Loucy (cell line): ENCODE measurements around the gene LINC00237.

Source experiments
- CTCF ChIP-seq: fragments of 200-600 bp; sonication (generic); conservative IDR thresholded peaks from 2 replicates; pipeline ENCODE4 v1.5.1; 2014; ENCODE audit warnings: mild to moderate bottlenecking, antibody characterized with exemption, low read length
- EZH2phosphoT487 ChIP-seq: fragments of 200-600 bp; IDR thresholded peaks from 2 replicates; pipeline ENCODE4 v1.6.1; 2018; ENCODE audit warnings: antibody characterized with exemption, mild to moderate bottlenecking, moderate library complexity, borderline replicate concordance

- TF ChIP-seq CTCF (no peak), EZH2phosphoT487 (no peak)
These were observed 53.9 kb downstream of the LINC00237 start for GRCh38 chr20:21052241-21052640.
